Kidney (tissue), 22 donors: Measurements from ENCODE around the gene SZT2. TPM values are rescaled to one million over a fixed set of nuclear protein-coding genes. Genes with fewer than 3 reads are reported as not detected.

ENCODE experiments used
- DNase-seq, 5 donors: peaks; one replicate each; pipeline ENCODE4 v3.0.0-alpha.2; 2013 to 2020
- FAIRE-seq: peaks from 2 replicates; lab custom pipeline; 2012; peaks lifted over from hg19 to GRCh38; lab: Jason Lieb, UNC
- H3K27ac ChIP-seq, 2 donors: one replicate each; pipeline ENCODE4 v1.7.0; 2013; ENCODE audit warnings: low read depth in 2 of 2, low read length in 2 of 2, inconsistent platforms in 1 of 2
- H3K27me3 ChIP-seq: one replicate; pipeline ENCODE4 v1.7.1; 2013; ENCODE audit warnings: low read length, inconsistent platforms; ENCODE audit not compliant: control insufficient read depth, insufficient read depth
- H3K36me3 ChIP-seq, 3 donors: one replicate each; pipeline versions ENCODE4 v1.7.0 to v1.7.1; 2013; ENCODE audit warnings: low read length in 3 of 3, control low read depth in 1 of 3, inconsistent platforms in 1 of 3; ENCODE audit not compliant: insufficient read depth in 3 of 3, control insufficient read depth in 2 of 3
- H3K4me1 ChIP-seq, 3 donors: one replicate each; pipeline versions ENCODE4 v1.7.0 to v1.7.1; 2013; ENCODE audit warnings: low read length in 3 of 3, inconsistent platforms in 1 of 3, low read depth in 1 of 3; ENCODE audit not compliant: control insufficient read depth in 2 of 3, insufficient read depth in 2 of 3
- H3K4me3 ChIP-seq, 3 donors: one replicate each; pipeline versions ENCODE4 v1.7.0 to v1.8.1; 2013; ENCODE audit warnings: low read length in 3 of 3, control low read depth in 1 of 3, inconsistent platforms in 1 of 3
- H3K9ac ChIP-seq, 3 donors: one replicate each; pipeline versions ENCODE4 v1.7.0 to v1.7.1; 2013; ENCODE audit warnings: low read length in 3 of 3, control low read depth in 1 of 3, inconsistent platforms in 1 of 3
- H3K9me3 ChIP-seq, 3 donors: one replicate each; pipeline versions ENCODE4 v1.7.0 to v1.7.1; 2013; ENCODE audit warnings: low read length in 3 of 3, control low read depth in 1 of 3, inconsistent platforms in 1 of 3; ENCODE audit not compliant: control insufficient read depth in 2 of 3, insufficient read depth in 1 of 3
- CTCF ChIP-seq: IDR thresholded peaks from 3 replicates; pipeline ENCODE4 v1.5.1; 2012; ENCODE audit warnings: mild to moderate bottlenecking, moderate library complexity, borderline replicate concordance; ENCODE audit not compliant: insufficient read depth; ENCODE audit errors: extremely low read depth
- intact Hi-C: fragments of 100-400 bp; cut with DNase I; formaldehyde crosslinking; loops from one replicate; pipeline ENCODE4 v1.11.1; 2022
- long read RNA-seq, 10 donors: library from polyadenylated mRNA in 1 of 10; unstranded in 1 of 10; transcript quantifications; one replicate each; pipeline ENCODE4 v2.0.0 and lab custom pipeline, GENCODE V29; 2021 to 2026
- polyA plus RNA-seq: library from polyadenylated mRNA; stranded (reverse); fragments of 350-450 nt; fragmentation: Illumina TruSeq; extraction: RNeasy Lipid Tissue Mini Kit (QIAGEN cat#74804); gene quantifications from one replicate; pipeline ENCODE4 v1.2.3, GENCODE V29; 2014; ENCODE audit warnings: low read depth, low replicate concordance; ENCODE audit not compliant: insufficient read depth
- total RNA-seq: library from RNA; stranded (reverse); fragmentation: NEBNext Ultra II Directional; extraction: Animal tissue kit (Norgen Biotek cat#: 25700); gene quantifications from one replicate; pipeline ENCODE4 v1.2.1, GENCODE V29; 2021
- donor health status: control.
- donor health status: control.
- donor health status: control.
- donor health status: control.
- donor health status: control.
- donor health status: DM: yes; HTN: yes; CAD: no.
- donor health status: Normal renal cell carcinoma (clear cell type).

SZT2 gene
- total RNA-seq, result 66.8 TPM
- polyA plus RNA-seq, result 10.4 TPM
- long read RNA-seq, donor 1, full-length matches to known transcripts, result 1 of 59 reads
- long read RNA-seq, donor 1, partial matches to known transcripts, result 26 of 59 reads
- long read RNA-seq, donor 1, other reads (novel, unspliced or antisense), result 32 of 59 reads
- long read RNA-seq, donor 2, partial matches to known transcripts, result 14 of 63 reads
- long read RNA-seq, donor 2, other reads (novel, unspliced or antisense), result 49 of 63 reads
- long read RNA-seq, donor 3, partial matches to known transcripts, result 45 of 91 reads
- long read RNA-seq, donor 3, other reads (novel, unspliced or antisense), result 46 of 91 reads
- long read RNA-seq, donor 4, partial matches to known transcripts, result 37 of 110 reads
- long read RNA-seq, donor 4, other reads (novel, unspliced or antisense), result 73 of 110 reads
- long read RNA-seq, donor 5, result 0 reads
- long read RNA-seq, donor 6, result 0 reads
- long read RNA-seq, donor 7, partial matches to known transcripts, result 8 of 11 reads
- long read RNA-seq, donor 7, other reads (novel, unspliced or antisense), result 3 of 11 reads
- long read RNA-seq, donor 8, partial matches to known transcripts, result 0 of 1 reads
- long read RNA-seq, donor 8, other reads (novel, unspliced or antisense), result 0 of 1 reads
- long read RNA-seq, donor 9, partial matches to known transcripts, result 15 of 48 reads
- long read RNA-seq, donor 9, other reads (novel, unspliced or antisense), result 33 of 48 reads
- long read RNA-seq, donor 10, partial matches to known transcripts, result 79 of 143 reads
- long read RNA-seq, donor 10, other reads (novel, unspliced or antisense), result 64 of 143 reads

DNA sequence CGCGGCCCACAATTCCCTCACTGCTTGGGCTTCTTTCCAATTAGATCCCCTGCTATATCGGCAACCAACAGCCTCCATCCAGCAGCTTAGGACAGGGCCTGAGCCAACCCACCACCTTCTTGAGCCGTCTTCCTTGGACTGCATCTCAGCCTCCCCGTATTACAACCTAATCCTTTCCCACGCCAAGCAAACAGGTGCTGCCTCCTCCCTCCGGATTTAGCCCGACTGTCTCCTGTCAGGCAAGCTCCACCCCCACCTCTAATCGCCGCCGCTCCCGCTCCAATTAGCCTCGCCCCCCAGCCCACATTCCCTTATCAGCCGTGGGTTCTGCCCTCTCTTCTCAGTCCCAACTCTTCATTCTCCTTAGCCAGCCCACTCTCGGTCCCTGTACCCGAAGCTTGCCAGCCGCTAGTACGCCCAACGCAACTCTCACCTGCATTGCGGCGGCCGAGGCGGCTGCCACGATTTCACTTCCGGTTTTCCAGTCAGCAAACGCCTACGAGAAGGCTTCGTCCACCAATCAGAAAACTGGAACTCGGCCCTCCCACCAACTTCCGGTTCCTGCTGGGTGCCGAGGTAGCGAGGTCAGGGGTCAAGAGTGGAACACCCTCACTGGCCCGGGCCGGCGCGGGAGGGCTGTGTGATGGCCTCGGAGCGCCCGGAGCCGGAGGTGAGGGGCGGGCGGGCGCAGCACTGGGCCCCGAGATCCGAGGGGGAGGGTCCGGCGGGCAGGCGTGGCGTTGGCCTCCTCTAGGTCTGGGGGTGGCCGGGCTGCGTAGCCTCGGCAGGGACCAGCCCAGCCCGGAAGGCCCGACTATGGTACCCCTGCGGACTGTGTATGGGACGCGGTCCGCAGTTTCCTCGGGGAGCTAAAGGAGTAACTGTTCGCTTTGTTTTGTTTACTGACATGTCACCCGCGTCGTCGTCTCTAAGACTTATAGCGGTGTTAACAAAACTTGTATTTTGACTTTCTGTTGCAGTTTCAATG is at the start of gene SZT2, which contains the start of gene MED8:
SZT2 (plus strand) TSS at position 574 of the 988 bp plus-strand sequence; CDS start at position 644, 70 bp downstream.
MED8 (minus strand) TSS at position 475 of the 988 bp plus-strand sequence; CDS start at position 439, 36 bp downstream.
- FAIRE-seq (peak; percentile 19), DNase-seq (peak; percentile 96 to 98 (median 97))
- Histone ChIP-seq H3K9me3 (no peaks in the 10 kb centered on the region), H3K4me1 (peaks cover 0 to 15% (median 13%) of the 10 kb centered on the region in 3 donors), H3K9ac (peak within 1 kb of the TSS; percentile 74 to 92 (median 88)), H3K4me3 (peak within 1 kb of the TSS; percentile 78 to 93 (median 88)), H3K27ac (peak within 1 kb of the TSS; percentile 88 to 90), H3K27me3 (no peaks in the 10 kb centered on the region), H3K36me3 (peaks cover 8 to 30% (median 24%) of the 10 kb centered on the region in 3 donors)
- intact Hi-C loops, result no loop called here
- TF ChIP-seq CTCF, result no peak

DNA sequence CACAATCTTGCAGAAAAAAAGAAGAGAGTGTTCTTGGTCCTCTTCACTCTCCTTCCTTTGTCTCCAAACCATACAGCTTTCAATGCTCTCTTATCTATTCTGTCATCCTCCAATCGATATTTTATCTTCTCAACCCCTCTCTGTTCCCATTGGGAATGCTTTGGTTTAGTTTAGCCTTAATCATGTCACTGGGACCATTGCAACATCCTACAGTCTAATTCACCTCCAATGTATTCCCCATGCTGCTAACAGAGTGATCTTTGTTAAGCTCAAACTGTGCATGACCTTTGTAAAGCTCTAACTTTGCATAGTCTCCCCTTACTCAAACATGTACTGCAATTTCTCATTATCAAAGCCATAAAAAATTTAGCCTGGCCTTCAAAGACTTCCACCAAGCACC is 49.1 kb upstream of the SZT2 start:
- no peak for TF ChIP-seq CTCF
- Histone ChIP-seq H3K27me3 (no peaks in the 10 kb centered on the region), H3K9me3 (no peaks in the 10 kb centered on the region), H3K4me3 (no peak overlapping the region), H3K27ac (no peak overlapping the region), H3K9ac (no peak overlapping the region), H3K4me1 (no peaks in the 10 kb centered on the region), H3K36me3 (no peaks in the 10 kb centered on the region)
- intact Hi-C loops, result no loop called here
- no peak for FAIRE-seq
- DNase-seq, result no peak

DNA sequence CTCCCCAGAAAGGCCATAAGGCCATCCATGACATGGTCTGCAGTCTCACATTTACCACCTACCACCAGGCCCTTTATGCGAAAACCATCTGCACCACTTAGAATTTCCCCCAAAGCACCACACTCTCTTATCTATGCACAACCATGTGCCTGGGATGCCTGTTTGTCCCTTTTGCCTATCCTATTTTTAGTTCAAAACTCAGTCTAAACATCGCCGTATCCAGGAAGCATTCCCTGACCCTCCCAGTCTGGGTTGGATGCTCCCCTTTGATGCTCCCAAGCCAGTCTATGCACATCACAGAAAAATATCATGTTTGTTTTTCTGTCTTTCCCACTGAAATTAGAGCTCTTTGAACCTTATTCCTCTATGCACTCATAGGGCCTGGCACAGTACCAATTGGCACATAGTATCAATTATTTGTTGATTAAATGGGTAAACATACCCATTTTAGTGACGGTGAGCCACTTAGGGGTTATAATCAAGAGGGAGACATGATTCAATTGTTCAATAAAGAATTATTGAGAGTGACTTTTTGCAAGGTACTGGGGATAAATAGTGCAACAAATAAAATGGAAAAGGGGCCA is 45.3 kb upstream of the SZT2 start:
- intact Hi-C loops, result no loop called here
- no peaks in the 10 kb centered on the region for H3K36me3 ChIP-seq
- no peak for FAIRE-seq
- no peaks in the 10 kb centered on the region for H3K9me3 ChIP-seq
- no peak for TF ChIP-seq CTCF
- no peak for DNase-seq
- H3K9ac ChIP-seq, result no peak overlapping the region
- H3K4me1 ChIP-seq, result peaks cover 0 to 8% (median 0%) of the 10 kb centered on the region in 3 donors
- H3K27ac ChIP-seq, result no peak overlapping the region
- H3K4me3 ChIP-seq, result no peak overlapping the region
- H3K27me3 ChIP-seq, result no peaks in the 10 kb centered on the region
